NCI-H1105 treated with DMSO at 0.1 percent for 48 hours (cell line): ENCODE measurements around the gene SV2B.
"Not testable (repeated sequence)": the region's sequence is repeated elsewhere in the genome, so short reads cannot be mapped to it uniquely, and the experiment has no call there.

Source experiments
- DNase-seq: peaks from one replicate; lab custom pipeline; 2025; lab: John Stamatoyannopoulos, UW

The SV2B gene

DNA sequence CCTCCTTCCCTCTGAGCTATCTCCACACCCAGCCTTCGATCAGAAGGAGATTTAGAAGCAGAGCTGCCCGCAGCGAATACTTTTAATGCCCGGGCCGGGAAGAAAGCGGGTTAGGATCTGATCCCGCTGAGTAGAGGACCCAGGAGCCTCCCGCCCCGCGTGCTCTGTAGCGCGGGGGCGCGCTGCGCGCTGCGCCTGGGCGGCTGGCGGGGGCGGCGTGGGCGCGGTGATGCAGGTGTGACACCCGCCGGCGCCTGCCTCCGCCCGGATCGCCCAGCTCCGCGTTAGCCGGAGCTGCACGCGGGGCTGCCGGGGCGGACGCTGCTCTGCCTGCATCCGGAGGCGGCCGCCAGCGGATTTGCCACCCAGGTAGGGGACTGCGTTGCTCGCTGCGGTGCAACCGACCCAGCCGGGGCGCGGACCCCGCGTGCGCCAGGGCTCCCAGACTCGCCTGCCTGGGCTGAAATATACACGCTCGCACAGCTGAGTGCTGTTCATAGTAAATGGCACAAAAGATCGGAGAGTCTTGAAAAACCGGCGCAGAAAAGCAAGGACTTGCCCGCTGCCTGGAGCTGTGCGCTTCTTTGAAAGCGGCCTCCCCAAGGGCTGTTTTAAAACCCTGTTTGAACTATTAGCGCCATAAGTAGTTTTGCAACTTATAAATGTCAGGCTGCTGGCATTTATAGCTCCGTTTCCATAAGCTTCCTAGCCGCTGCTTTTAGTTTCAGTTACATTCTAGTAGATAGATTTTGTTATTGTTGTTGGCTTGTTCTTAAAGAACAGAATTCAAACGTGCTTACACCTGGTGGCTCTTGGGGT, at the start of gene SV2B:
SV2B (plus strand) TSS at position 263 of the 819 bp plus-strand sequence. CDS start 126,007 bp downstream, outside the sequence.
- peak; percentile 36 for DNase-seq

DNA sequence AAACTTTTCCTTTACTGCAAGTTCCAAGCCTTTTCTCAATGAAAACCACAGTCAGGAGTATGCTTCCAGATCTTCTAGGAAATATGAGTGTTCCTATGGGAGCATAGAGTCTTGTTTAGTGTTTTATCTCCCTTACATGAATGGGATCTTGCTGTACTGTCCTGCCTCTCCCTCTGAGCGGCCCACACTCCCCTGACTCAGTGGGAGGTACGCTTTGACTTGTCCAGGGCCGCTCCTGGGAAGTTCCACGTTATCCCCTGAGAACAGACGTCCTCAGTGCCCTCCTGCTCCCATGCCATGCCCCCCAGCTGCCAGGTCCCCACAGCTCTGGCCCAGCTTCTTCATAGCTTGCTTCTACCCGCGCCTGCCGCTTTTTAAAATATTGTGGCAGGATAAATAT, 48.8 kb upstream of the SV2B start:
- DNase-seq, result no peak

DNA sequence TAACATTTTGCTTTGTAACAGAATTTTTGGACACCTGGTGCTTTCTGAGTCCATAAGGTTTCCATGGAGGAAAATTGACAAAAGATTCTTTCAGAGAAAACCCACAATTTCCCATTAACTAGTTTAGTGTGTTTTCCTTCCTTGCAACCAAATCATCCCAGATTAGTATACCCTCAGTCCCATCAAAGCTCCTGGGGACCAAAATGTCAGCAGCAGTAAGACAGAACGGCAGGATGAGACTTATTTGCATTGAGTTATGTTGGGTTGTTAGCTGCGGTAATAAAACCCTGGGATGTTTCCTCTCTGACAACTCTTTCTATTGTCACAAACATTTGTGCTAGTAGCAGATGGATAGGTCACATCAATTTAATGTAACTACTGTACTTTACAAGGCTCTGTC, 45.2 kb upstream of the SV2B start:
- DNase-seq, result no peak

- DNase-seq, result peak; percentile 76
Observed at GRCh38 chr15:91055548-91056331, 44.3 kb upstream of the SV2B start.

GRCh38 chr15:91061230-91061629, 38.8 kb upstream of the SV2B start:
- DNase-seq, result no peak

DNA sequence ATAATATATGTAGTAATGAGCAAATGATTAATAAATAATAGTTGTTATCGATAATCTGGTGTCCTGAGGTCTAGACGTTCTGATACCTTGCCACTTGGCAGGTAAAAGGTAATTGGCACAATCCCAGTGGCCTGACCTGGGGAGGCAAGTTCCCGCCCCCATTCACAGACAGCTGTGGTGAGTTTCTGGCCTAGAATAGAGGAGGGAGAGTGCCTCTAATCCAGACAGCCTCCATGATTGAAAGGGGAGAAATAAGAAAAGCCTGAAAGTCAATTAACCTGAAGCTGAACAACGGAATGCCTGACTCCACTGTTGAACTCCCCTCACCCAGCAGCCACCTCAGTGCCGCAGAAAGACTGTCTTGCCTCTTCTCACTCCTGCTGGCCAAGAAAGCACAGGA, 38.1 kb upstream of the SV2B start:
- no peak for DNase-seq

GRCh38 chr15:91065505-91065904, 34.6 kb upstream of the SV2B start:
- DNase-seq, result no peak

DNA sequence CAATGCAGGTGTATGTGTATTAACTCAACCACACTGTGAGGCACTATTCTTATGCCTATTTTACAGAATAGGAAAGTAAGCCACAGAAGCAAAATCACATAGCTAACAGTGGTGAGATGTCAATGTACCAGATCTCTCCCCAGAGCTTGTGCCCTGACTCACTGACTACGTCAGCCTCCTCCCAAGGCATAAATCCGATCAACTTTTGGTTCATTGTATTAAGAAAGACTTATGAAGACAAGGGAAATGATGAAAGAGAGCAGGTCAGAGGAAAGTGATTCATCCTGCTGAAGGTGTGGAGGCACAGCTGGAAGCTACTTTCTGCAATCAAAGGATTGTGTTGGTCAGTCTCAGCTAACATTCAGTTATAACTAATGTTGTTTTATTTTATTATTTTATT, 33.0 kb upstream of the SV2B start:
- DNase-seq, result no peak

- no peak for DNase-seq
Observed at GRCh38 chr15:91068436-91068835, 31.6 kb upstream of the SV2B start.

GRCh38 chr15:91068966-91069365, 31.1 kb upstream of the SV2B start:
- no peak for DNase-seq

- DNase-seq, result no peak
Observed at GRCh38 chr15:91070872-91071271, 29.2 kb upstream of the SV2B start.

DNA sequence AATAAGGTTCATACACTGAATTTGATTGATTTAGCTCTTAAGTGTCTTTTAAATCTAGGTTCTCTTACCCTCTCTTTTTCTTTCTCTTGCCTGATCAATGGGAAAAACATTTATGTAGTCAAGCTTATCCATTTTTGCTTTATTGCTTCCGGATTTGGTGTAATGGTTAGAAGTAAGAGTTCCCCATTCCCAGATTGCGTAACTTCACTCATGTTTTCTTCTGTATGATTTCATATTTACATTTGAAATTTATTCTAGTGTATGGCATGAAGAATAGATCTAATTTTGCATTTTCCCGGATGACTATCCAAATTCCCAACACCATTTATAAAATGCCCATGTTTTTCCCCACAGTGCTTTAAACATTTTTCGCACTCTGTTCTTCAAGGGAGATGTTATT, 27.9 kb upstream of the SV2B start:
- DNase-seq, result no peak

DNA sequence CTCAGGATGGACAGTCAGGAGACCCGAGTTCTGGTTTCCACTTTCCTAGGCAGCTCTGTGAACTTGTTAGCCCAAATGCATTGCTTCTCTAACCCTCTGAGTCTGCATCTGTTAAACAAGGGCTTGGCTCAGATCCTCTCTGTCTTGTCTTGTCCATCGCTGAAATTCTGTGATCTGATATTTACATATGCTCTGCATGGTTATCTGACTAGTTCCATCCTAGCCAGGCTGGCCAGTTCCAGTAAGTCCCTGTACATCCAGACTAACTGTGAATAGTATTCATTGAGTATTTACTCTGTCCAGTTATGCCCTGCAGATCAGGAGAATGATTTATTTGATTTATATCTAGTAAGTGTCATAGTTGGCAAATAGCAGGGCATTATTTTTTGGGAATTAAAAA, 27.0 kb upstream of the SV2B start:
- DNase-seq, result no peak

DNA sequence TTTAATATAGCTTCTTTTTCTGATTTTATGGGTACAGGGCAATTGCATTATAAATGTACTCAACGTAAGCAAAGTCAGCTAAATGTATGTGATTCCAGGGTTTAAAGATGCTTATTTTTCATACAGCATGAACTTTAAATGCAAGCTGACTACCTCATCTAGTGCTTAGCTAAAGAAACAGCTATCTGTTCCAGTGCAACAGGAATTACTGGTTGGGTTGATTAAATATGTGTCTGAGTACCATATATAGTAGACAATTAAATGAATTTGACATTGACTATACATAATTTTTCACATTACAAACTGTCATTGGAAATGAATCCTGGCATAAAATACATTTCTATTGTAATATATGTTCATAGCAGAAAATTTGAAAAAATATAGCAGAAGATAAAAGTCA, 26.3 kb upstream of the SV2B start:
- DNase-seq, result no peak

DNA sequence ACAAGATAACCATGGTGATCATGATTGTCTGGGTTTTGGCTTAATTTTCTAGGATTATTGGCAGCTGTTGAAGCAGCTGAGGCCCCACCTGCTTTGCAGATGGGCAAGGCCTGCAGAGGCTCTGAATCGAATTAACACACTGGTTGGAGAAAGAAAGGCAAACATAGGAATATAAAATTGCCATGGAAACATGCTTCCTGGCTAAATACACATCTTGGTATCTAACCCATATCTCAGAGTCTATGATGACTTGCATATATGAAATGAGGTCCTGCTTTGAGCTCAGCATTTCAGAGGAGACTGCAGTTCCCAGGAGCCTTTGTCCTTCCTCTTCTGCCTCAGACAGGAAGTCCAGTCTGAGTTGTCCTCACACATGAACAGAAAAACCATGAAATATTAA, 24.3 kb upstream of the SV2B start:
- no peak for DNase-seq

DNA sequence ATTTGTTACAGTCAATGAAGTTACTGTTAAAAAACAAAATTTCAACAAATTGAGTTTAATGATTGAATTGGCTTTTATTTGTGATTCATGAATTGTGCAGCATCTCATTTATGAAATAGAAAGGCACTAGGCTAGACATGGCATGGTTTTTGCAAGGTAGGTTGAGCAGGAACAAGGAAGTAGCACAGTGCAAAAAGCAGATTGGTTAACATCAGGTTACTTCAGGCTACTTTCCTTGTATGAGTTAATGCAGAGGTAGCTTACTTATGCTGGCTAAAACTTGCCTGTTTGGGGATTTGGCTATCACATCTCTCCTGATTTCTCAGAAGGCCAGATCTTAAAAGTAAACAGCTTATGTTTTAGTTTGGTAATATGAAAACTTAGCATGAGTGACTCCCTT, 23.0 kb upstream of the SV2B start:
- no peak for DNase-seq

GRCh38 chr15:91093866-91094265, 6.2 kb upstream of the SV2B start:
- not testable (repeated sequence) for DNase-seq

GRCh38 chr15:91098451-91098850, 1.6 kb upstream of the SV2B start:
- DNase-seq, result no peak

DNA sequence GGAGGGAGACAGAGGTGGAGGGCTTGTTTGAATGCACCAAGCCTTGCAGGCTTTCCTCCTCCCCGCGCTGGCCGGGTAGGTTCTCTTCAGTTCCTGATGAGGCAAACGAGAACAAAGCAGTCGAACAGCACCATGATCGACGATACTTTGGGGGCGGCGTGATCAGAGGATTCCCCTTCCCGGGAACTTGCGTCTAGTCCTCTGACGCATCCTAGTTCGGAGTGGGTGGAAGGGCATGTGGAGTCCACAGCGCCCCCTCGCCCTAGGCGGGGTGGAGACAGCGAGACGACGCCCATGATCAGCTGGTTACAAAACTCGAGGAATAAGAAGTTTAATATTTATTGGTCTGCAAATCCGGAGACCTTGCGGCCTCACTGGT, 452 bp upstream of the SV2B start:
- no peak for DNase-seq

DNA sequence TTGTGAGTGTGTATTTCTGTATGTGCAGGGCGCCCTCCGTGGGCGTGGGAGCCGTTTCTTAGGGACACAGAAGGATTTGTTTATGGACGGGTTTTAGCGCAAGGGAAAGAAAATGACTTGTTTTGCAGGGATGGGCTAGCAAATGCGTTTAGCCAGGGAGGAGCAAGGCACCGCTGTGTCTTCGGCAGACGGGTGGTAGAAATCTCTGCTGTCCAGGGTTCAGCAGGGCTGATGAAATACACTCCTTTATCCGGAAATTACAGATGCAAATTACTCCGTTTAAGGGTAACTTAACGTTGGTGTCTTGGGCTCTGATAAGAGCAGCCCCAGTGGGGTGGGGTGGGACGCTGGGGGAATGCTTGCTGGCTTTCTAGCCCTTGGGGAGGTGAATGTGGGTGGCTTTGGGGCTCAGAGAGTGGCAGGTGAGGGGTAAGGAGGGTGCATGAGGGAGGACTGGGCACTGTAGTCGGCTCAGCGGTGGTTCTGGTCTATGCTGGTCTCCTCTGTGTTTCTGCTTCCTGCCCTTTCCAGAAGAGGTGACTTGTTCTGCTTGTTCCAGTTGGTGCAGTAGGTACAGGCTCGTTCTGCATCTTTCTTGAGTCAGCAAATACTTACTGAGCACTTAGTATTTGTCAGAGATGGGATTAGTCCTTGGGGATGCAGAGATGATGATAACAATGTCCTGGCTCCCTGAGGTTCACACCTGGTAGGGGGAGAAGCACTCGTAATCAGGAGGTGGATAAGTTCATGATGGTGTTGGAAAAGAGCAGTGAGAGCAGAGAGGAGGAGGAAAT, 954 bp downstream of the SV2B start:
- no peak for DNase-seq

DNA sequence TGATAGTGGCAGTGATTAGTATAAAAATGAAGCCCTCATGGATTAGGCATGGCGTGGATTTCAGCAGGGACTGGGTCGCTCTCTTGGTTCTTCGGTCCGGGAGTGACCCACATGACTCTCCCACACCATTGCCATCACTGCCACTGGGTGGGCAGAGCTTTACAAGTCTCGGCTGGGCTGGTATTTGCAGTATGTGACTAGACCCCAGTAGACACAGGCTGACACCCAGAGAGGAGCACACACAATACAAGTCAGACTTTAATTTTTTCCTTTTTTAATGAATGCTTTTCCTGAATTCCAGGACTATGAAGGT, 1.5 kb downstream of the SV2B start:
- no peak for DNase-seq

DNA sequence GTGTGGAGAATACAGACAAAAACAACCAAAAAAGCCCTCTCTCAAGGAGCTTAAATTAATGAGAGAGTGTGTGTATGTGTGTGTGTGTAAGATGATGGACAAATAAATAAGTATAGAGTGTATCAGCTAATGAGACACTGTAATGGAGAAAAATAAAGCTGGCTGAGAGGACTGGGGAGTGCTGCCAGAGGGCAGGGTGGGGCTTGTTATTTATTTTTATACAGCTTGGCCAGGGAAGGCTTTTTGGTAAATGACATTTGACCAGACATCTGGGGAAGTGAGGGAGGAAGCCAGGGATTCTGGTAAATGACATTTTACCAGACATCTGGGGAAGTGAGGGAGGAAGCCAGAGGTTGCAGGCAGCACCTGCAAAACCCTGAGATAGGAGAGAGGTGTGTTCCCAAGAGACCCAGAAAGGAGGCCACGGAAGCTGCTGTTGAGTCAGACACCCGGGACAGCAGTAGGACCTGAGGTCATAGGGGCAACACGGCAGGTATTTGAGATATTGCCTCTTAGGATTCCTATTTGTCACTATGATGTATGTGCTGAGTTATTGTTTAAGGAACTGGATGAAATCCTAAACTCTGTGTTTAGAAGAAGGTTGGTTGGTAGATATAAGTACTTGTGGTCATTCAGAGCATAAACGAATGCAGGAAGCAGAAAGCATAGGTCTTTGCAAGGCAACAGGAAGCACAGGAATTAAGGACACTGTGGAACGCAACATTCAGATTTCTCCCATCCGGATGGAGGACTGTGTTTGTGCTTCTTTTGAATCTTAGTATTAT, 2.7 kb downstream of the SV2B start:
- DNase-seq, result no peak
